ENCODE data around the gene MTERF1. TPM values are rescaled to one million over a fixed set of nuclear protein-coding genes. Genes with fewer than 3 reads are reported as not detected.

MTERF1 gene
- total RNA-seq, 1 experiment from 2014 or later = 13.1 TPM

DNA sequence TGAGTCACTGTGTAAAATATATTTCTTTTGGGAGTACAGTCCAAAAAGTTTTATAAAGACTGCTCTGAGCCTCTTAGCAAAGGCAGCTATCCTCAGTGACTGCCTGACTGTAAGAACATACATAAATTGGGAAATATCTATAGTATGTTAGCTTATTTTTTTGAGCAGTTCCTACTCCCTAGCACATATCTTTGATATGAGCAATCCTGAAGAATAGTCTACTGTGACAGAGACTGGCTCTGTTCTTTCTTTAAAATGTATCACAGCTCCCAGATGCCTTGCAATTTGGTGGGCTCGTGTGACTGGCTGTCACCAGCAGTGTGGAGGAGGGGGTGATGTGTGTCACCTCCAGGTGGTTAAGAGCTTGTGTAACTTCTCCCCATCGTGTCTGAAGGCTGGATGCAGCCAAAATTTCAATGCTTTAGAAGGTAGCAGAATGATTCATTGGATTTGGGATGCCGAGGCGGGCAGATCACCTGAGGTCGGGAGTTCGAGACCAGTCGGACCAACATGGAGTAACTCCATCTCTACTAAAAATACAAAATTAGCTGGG is 47.9 kb downstream of the MTERF1 start:
- Histone ChIP-seq H3K9me2 (ENCODE audit: insufficient read depth) (no peaks in the 10 kb centered on the region), H3K9ac (ENCODE audit: low read length) (no peak overlapping the region), H3K4me3 (replicated peaks in 1 of 2; ENCODE audit: low read depth in 1 of 2, low read length in 2 of 2) (no peak overlapping the region), H3K27ac (ENCODE audit: low read depth, low read length) (no peak overlapping the region), H3K36me3 (ENCODE audit: control insufficient read depth in 1 of 2, insufficient read depth in 2 of 2, low read length in 2 of 2) (no peaks in the 10 kb centered on the region), H3K4me2 (ENCODE audit: low read length) (no peak overlapping the region), H3K9me3 (ENCODE audit: control insufficient read depth in 1 of 2, insufficient read depth in 1 of 2, low read depth in 1 of 2, low read length in 2 of 2) (no peaks in the 10 kb centered on the region), H2AFZ (ENCODE audit: low read depth, low read length, poor library complexity, severe bottlenecking) (no peak overlapping the region), H3K4me1 (ENCODE audit: control insufficient read depth in 1 of 2, insufficient read depth in 2 of 2, low read length in 2 of 2) (peaks cover 0 to 10% of the 10 kb centered on the region in 2 experiments; a peak in 1 of 4 replicates), H3K79me2 (ENCODE audit: insufficient read depth, low read length) (no peaks in the 10 kb centered on the region), H3K27me3 (ENCODE audit: insufficient read depth, low read length) (no peaks in the 10 kb centered on the region), H4K20me1 (ENCODE audit: insufficient read depth) (no peaks in the 10 kb centered on the region)
- ChIA-PET CTCF (no interaction called here), POLR2A (no interaction called here), RAD21 (ENCODE audit: low non-redundant PET in 1 of 2, low total read pairs in 2 of 2, uncharacterized antibody in 2 of 2, unreplicated experiment in 2 of 2) (no interaction called here)
- TF ChIP-seq SP1 (IDR thresholded peaks at IDR 0.05; ENCODE audit: low read depth) (no peak), MAX (IDR thresholded peaks at IDR 0.05) (no peak), FOSL1 (IDR thresholded peaks at IDR 0.05; ENCODE audit: low read depth) (no peak), JUND (IDR thresholded peaks at IDR 0.05) (no peak), RAD21 (IDR thresholded peaks at IDR 0.05; ENCODE audit: low read depth) (no peak), ATF3 (IDR thresholded peaks at IDR 0.05) (no peak), CBX3 (IDR thresholded peaks at IDR 0.05; ENCODE audit: low read depth) (no peak), ZFX (IDR thresholded peaks at IDR 0.05) (no peak), ELF1 (IDR thresholded peaks at IDR 0.05; ENCODE audit: borderline replicate concordance, low read depth) (no peak), TCF7L2 (IDR thresholded peaks at IDR 0.05; ENCODE audit: borderline replicate concordance, extremely low read depth, insufficient read depth, insufficient read length) (no peak)
- TF ChIP-seq, protein P1, sequence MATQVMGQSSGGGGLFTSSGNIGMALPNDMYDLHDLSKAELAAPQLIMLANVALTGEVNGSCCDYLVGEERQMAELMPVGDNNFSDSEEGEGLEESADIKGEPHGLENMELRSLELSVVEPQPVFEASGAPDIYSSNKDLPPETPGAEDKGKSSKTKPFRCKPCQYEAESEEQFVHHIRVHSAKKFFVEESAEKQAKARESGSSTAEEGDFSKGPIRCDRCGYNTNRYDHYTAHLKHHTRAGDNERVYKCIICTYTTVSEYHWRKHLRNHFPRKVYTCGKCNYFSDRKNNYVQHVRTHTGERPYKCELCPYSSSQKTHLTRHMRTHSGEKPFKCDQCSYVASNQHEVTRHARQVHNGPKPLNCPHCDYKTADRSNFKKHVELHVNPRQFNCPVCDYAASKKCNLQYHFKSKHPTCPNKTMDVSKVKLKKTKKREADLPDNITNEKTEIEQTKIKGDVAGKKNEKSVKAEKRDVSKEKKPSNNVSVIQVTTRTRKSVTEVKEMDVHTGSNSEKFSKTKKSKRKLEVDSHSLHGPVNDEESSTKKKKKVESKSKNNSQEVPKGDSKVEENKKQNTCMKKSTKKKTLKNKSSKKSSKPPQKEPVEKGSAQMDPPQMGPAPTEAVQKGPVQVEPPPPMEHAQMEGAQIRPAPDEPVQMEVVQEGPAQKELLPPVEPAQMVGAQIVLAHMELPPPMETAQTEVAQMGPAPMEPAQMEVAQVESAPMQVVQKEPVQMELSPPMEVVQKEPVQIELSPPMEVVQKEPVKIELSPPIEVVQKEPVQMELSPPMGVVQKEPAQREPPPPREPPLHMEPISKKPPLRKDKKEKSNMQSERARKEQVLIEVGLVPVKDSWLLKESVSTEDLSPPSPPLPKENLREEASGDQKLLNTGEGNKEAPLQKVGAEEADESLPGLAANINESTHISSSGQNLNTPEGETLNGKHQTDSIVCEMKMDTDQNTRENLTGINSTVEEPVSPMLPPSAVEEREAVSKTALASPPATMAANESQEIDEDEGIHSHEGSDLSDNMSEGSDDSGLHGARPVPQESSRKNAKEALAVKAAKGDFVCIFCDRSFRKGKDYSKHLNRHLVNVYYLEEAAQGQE (IDR thresholded peaks at IDR 0.05; ENCODE audit: low read depth) = no peak
- DNase-seq (ENCODE audit: low read depth, low spot score) (no peak), ATAC-seq (no peak)
- BruUV-seq (replicated peaks) = no TSS peak
- intact Hi-C loops (cut with micrococcal nuclease) = no loop called here
